ENCODE data around the gene SHROOM3. TPM values are rescaled to one million over a fixed set of nuclear protein-coding genes. Genes with fewer than 3 reads are reported as not detected.
"Not testable (repeated sequence)": the region's sequence is repeated elsewhere in the genome, so short reads cannot be mapped to it uniquely, and the experiment has no call there.

Gene SHROOM3
- total RNA-seq, 2 donors from 2014 or later = 142 to 160 TPM

DNA sequence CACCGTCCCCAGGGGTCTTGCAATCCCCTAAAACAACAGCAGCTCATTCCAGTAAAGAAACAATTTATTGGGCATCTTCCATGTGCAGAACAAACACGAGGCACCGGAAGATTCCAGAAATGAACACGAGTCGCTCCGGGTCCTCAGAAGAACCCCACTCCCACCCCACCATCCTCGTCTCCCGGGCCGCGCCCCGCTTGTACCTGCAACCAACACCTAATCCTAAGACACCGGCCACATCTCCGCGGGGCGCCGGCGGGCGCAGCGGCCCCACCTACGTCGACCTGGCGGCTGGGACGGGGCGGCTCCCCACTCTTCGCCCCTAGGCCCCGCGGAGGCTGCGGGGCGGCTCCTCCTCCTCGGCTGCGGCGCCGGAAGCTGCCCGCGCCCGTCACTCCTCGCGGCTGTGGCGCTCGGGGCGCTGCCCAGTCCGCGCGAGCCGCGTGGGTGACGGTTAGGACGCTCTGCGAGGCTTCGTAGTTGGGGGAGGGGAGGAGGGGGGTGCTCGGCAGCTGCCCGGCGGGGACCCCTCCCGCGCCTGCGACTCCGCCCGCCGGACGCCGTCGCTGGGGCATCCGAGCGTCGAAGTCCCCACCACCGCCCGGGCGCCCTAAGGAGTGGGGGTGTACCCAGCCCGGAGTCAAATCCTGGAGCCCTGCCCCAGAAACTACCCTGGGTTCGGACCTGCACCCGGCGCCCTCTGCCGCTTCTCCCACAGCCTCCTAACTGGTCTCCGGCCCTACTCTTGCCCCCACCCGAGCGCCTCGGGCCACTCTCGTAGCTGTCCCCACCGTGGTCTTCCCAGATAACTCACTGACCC lies 14.1 kb upstream of the SHROOM3 start, which contains the start of gene CCDC158:
Gene CCDC158, minus strand, starts transcription at position 380 of the 820 bp plus-strand sequence. CDS start 17,934 bp downstream, outside the sequence.
- Histone ChIP-seq H3K27me3 (no peaks in the 10 kb centered on the region), H3K9me3 (no peaks in the 10 kb centered on the region), H3K27ac (no peak within 1 kb of the TSS), H3K9ac (ENCODE audit: low read depth in 2 of 2, low read length in 2 of 2) (peak within 1 kb of the TSS in 1 of 2 donors; percentile 26), H3K36me3 (no peaks in the 10 kb centered on the region), H3K4me1 (no peaks in the 10 kb centered on the region), H3K4me3 (peak within 1 kb of the TSS; percentile 44)
- DNase-seq = peak; percentile 18
- TF ChIP-seq, protein P1, sequence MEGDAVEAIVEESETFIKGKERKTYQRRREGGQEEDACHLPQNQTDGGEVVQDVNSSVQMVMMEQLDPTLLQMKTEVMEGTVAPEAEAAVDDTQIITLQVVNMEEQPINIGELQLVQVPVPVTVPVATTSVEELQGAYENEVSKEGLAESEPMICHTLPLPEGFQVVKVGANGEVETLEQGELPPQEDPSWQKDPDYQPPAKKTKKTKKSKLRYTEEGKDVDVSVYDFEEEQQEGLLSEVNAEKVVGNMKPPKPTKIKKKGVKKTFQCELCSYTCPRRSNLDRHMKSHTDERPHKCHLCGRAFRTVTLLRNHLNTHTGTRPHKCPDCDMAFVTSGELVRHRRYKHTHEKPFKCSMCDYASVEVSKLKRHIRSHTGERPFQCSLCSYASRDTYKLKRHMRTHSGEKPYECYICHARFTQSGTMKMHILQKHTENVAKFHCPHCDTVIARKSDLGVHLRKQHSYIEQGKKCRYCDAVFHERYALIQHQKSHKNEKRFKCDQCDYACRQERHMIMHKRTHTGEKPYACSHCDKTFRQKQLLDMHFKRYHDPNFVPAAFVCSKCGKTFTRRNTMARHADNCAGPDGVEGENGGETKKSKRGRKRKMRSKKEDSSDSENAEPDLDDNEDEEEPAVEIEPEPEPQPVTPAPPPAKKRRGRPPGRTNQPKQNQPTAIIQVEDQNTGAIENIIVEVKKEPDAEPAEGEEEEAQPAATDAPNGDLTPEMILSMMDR (IDR thresholded peaks at IDR 0.05) = no peak
- intact Hi-C loops (cut with DNase I) = no loop called here

DNA sequence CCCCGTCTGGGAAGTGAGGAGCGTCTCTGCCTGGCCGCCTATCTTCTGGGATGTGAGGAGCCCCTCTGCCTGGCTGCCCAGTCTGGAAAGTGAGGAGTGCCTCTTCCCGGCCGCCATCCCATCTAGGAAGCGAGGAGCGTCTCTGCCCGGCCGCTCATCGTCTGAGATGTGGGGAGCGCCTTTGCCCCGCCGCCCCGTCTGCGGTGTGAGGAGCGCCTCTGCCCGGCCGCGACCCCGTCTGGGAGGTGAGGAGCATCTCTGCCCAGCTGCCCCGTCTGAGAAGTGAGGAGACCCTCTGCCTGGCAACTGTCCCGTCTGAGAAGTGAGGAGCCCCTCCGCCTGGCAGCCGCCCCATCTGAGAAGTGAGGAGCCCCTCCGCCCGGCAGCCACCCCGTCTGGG lies 11.9 kb upstream of the SHROOM3 start:
- H3K9ac ChIP-seq (ENCODE audit: low read depth in 2 of 2, low read length in 2 of 2); H3K4me3 ChIP-seq; DNase-seq; H3K4me1 ChIP-seq; H3K9me3 ChIP-seq; H3K27ac ChIP-seq; intact Hi-C loops (cut with DNase I); H3K27me3 ChIP-seq; H3K36me3 ChIP-seq: not testable (repeated sequence)

DNA sequence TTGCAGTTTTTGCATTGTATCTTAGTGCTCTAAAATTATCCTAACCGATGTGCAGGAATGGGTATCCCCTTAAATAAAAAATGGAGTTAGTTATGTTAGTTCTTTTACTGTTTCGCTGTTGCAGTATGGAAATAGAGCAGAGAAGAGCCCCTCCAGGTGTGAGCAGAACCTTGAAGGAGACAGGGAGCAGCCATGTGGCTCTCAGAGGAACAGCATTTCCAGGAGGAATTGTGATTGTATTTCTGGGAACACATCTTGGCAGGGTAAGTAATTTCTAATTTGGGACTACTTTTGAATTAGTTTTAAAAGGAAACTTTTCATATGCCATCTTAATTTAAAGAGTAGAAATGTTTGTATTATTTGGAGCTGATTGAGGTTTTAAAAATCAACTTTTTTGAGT lies 8.8 kb upstream of the SHROOM3 start:
- Histone ChIP-seq H3K9ac (ENCODE audit: low read depth in 2 of 2, low read length in 2 of 2) (no peak overlapping the region), H3K9me3 (no peaks in the 10 kb centered on the region), H3K36me3 (no peaks in the 10 kb centered on the region), H3K4me3 (no peak overlapping the region), H3K27me3 (no peaks in the 10 kb centered on the region), H3K4me1 (no peaks in the 10 kb centered on the region), H3K27ac (no peak overlapping the region)
- TF ChIP-seq, protein P1 (IDR thresholded peaks at IDR 0.05) = no peak
- intact Hi-C loops (cut with DNase I) = no loop called here
- no peak for DNase-seq

DNA sequence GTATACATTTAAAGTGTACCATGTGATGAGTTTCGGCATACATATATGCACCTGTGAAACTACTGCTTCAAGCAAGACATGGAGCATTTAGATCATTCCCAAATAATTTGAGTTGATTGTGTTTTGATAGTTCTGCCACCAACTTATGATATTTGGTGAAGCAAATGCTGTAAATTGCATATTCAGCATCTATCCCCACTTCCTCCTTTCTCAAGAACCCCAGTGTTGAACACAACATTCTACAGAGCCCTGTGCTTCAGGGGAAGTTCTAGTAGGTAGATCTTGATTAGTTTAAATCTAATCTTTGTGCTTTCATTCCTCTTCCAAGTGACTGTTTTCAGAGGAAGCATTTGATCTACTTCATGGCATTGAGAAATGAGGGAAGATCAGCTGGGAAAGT lies 5.4 kb upstream of the SHROOM3 start:
- H3K4me3 ChIP-seq = no peak overlapping the region
- no peak overlapping the region for H3K9ac ChIP-seq (ENCODE audit: low read depth in 2 of 2, low read length in 2 of 2)
- intact Hi-C loops (cut with DNase I) = loop anchor here (2.0 to 5.0 kb wide), 2 partner anchors 75 to 318 kb away; no protein-coding TSS in a partner anchor
- TF ChIP-seq, protein P1 (IDR thresholded peaks at IDR 0.05) = no peak
- no peak for DNase-seq
- H3K36me3 ChIP-seq = no peaks in the 10 kb centered on the region
- no peaks in the 10 kb centered on the region for H3K4me1 ChIP-seq
- H3K27me3 ChIP-seq = no peaks in the 10 kb centered on the region
- no peaks in the 10 kb centered on the region for H3K9me3 ChIP-seq
- no peak overlapping the region for H3K27ac ChIP-seq

DNA sequence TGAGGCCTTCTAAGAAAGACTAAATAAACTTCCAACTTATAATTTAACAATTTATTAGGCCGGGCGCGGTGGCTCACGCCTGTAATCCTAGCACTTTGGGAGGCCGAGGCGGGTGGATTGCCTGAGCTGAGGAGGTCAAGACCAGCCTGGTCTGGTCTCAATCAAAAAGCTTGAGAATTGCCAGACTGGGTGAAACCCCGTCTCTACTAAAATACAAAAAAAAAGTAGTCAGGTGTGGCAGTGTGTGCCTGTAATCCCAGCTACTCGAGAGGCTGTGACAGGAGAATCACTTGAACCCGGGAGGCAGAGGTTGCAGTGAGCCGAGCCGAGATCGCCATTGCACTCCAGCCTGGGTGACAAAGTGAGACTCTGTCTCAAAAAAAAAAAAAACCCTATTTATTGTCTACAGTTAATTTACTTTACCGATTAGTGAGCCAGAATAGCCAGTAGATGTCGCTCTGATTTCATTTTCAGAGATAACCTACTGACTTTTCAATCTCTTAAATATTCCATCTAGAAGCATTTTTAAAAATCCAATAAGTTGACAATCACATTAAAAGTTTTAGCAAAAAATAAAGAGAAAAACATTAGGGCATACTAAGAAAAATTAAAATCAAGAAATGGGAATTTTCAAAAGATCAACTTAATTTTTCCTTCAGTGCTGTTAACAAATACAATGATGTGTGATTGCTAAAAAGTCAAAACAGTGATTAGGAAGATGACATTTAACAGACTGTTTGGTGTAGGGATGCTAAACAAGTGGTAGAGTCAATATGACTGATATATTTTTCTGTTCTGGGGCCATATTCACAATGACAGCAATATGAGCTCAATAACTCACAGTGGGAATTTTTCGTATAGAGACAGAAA lies 4.3 kb upstream of the SHROOM3 start:
- no peaks in the 10 kb centered on the region for H3K4me1 ChIP-seq
- intact Hi-C loops (cut with DNase I) = loop anchor here (2.0 to 5.0 kb wide), 2 partner anchors 74 to 317 kb away; no protein-coding TSS in a partner anchor
- TF ChIP-seq, protein P1 (IDR thresholded peaks at IDR 0.05) = peak; percentile 57
- H3K27me3 ChIP-seq = no peaks in the 10 kb centered on the region
- H3K9me3 ChIP-seq = no peaks in the 10 kb centered on the region
- H3K9ac ChIP-seq (ENCODE audit: low read depth in 2 of 2, low read length in 2 of 2) = no peak overlapping the region
- no peak overlapping the region for H3K4me3 ChIP-seq
- peak; percentile 27 for DNase-seq
- no peak overlapping the region for H3K27ac ChIP-seq
- H3K36me3 ChIP-seq = no peaks in the 10 kb centered on the region

Data from colonic mucosa (tissue), 4 donors.